ENCODE results near the gene COX7A2.

The COX7A2 gene

GRCh38 chr6:75287424-75287823, 43.8 kb upstream of the COX7A2 start:
- POLR2A ChIA-PET, result no interaction called here
- WGBS (ENCODE audit: insufficient coverage), result no CpG with 5 or more reads among the region's 1 CpG
- no peaks in the 10 kb centered on the region for H3K27me3 ChIP-seq (replicated peaks in 2 of 5; ENCODE audit: control insufficient read depth in 4 of 5, insufficient read depth in 5 of 5, low read length in 4 of 5)

GRCh38 chr6:75286955-75287354, 43.4 kb upstream of the COX7A2 start:
- Histone ChIP-seq H3K36me3 (ENCODE audit: control insufficient read depth in 4 of 4, insufficient read depth in 4 of 4, low read length in 3 of 4) (peaks cover 0 to 2% (median 0%) of the 10 kb centered on the region in 4 experiments), H3K9me3 (ENCODE audit: control extremely low read depth in 1 of 5, control insufficient read depth in 4 of 5, insufficient read depth in 2 of 5, low read depth in 1 of 5, low read length in 4 of 5) (no peaks in the 10 kb centered on the region), H3K27me3 (replicated peaks in 2 of 5; ENCODE audit: control insufficient read depth in 4 of 5, insufficient read depth in 5 of 5, low read length in 4 of 5) (no peaks in the 10 kb centered on the region), H3K4me1 (ENCODE audit: control extremely low read depth in 1 of 4, control insufficient read depth in 4 of 4, insufficient read depth in 4 of 4, low read length in 3 of 4) (peaks cover 10 to 40% (median 24%) of the 10 kb centered on the region in 4 experiments), H3K4me3 (ENCODE audit: control insufficient read depth in 1 of 7, extremely low read depth in 1 of 7, insufficient read depth in 4 of 7, low read depth in 2 of 7, low read length in 6 of 7) (no peak overlapping the region), H3K27ac (ENCODE audit: insufficient read depth in 1 of 2, low read depth in 1 of 2, low read length in 2 of 2, poor library complexity in 1 of 2, severe bottlenecking in 2 of 2) (no peak overlapping the region)
- POLR2A ChIA-PET, result no interaction called here
- CTCF ChIA-PET, result no interaction called here
- no CpG with 5 or more reads among the region's 2 CpGs for WGBS (ENCODE audit: insufficient coverage)
- DNase-seq, result no peak

More at GRCh38 chr6:75287424-75287823, 43.8 kb upstream of the COX7A2 start:
- CTCF ChIA-PET, result no interaction called here
- no peak overlapping the region for H3K27ac ChIP-seq (ENCODE audit: insufficient read depth in 1 of 2, low read depth in 1 of 2, low read length in 2 of 2, poor library complexity in 1 of 2, severe bottlenecking in 2 of 2)
- peaks cover 8 to 36% (median 22%) of the 10 kb centered on the region in 4 experiments for H3K4me1 ChIP-seq (ENCODE audit: control extremely low read depth in 1 of 4, control insufficient read depth in 4 of 4, insufficient read depth in 4 of 4, low read length in 3 of 4)
- no peak for DNase-seq
- peaks cover 0 to 2% (median 0%) of the 10 kb centered on the region in 4 experiments for H3K36me3 ChIP-seq (ENCODE audit: control insufficient read depth in 4 of 4, insufficient read depth in 4 of 4, low read length in 3 of 4)
- no peak overlapping the region for H3K4me3 ChIP-seq (ENCODE audit: control insufficient read depth in 1 of 7, extremely low read depth in 1 of 7, insufficient read depth in 4 of 7, low read depth in 2 of 7, low read length in 6 of 7)
- H3K9me3 ChIP-seq (ENCODE audit: control extremely low read depth in 1 of 5, control insufficient read depth in 4 of 5, insufficient read depth in 2 of 5, low read depth in 1 of 5, low read length in 4 of 5), result no peaks in the 10 kb centered on the region

GRCh38 chr6:75285283-75285639, 41.7 kb upstream of the COX7A2 start:
- ChIA-PET POLR2A (interaction anchor here (1.6 kb wide), 1 partner anchor 42 kb away, joined by 5 read pairs; the partner anchor contains the start of gene COX7A2), CTCF (interaction anchor here (3.1 kb wide), 1 partner anchor 18 kb away, joined by 16 read pairs; no protein-coding TSS in a partner anchor)
- Histone ChIP-seq H3K36me3 (ENCODE audit: control insufficient read depth in 4 of 4, insufficient read depth in 4 of 4, low read length in 3 of 4) (no peaks in the 10 kb centered on the region), H3K9me3 (ENCODE audit: control extremely low read depth in 1 of 5, control insufficient read depth in 4 of 5, insufficient read depth in 2 of 5, low read depth in 1 of 5, low read length in 4 of 5) (no peaks in the 10 kb centered on the region), H3K27ac (ENCODE audit: insufficient read depth in 1 of 2, low read depth in 1 of 2, low read length in 2 of 2, poor library complexity in 1 of 2, severe bottlenecking in 2 of 2) (peak overlapping the region; percentile 78 to 95), H3K27me3 (replicated peaks in 2 of 5; ENCODE audit: control insufficient read depth in 4 of 5, insufficient read depth in 5 of 5, low read length in 4 of 5) (no peaks in the 10 kb centered on the region), H3K4me3 (ENCODE audit: control insufficient read depth in 1 of 7, extremely low read depth in 1 of 7, insufficient read depth in 4 of 7, low read depth in 2 of 7, low read length in 6 of 7) (peak overlapping the region; percentile 85 to 100 (median 99)), H3K4me1 (ENCODE audit: control extremely low read depth in 1 of 4, control insufficient read depth in 4 of 4, insufficient read depth in 4 of 4, low read length in 3 of 4) (peaks cover 10 to 49% (median 27%) of the 10 kb centered on the region in 4 experiments)
- WGBS (ENCODE audit: insufficient coverage), result 0% methylated on average over 2 of the region's 6 CpGs
- peak; percentile 54 to 80 (median 63) for DNase-seq

- ChIA-PET POLR2A (interaction anchor here (1.6 to 1.7 kb wide), 2 partner anchors 9 to 41 kb away, joined by 5 read pairs; partner anchors contain the start of gene COX7A2), CTCF (interaction anchor here (1.3 to 3.1 kb wide), 4 partner anchors 9 to 27 kb away, joined by 4 to 16 read pairs (median 6); no protein-coding TSS in a partner anchor)
- 0% methylated on average over 51 of the region's 55 CpGs for WGBS (ENCODE audit: insufficient coverage)
- Histone ChIP-seq H3K27ac (ENCODE audit: insufficient read depth in 1 of 2, low read depth in 1 of 2, low read length in 2 of 2, poor library complexity in 1 of 2, severe bottlenecking in 2 of 2) (peak within 1 kb of the TSS; percentile 78 to 95), H3K4me1 (ENCODE audit: control extremely low read depth in 1 of 4, control insufficient read depth in 4 of 4, insufficient read depth in 4 of 4, low read length in 3 of 4) (peaks cover 10 to 49% (median 29%) of the 10 kb centered on the region in 4 experiments), H3K9me3 (ENCODE audit: control extremely low read depth in 1 of 5, control insufficient read depth in 4 of 5, insufficient read depth in 2 of 5, low read depth in 1 of 5, low read length in 4 of 5) (no peaks in the 10 kb centered on the region), H3K4me3 (ENCODE audit: control insufficient read depth in 1 of 7, extremely low read depth in 1 of 7, insufficient read depth in 4 of 7, low read depth in 2 of 7, low read length in 6 of 7) (peak within 1 kb of the TSS; percentile 85 to 100 (median 99)), H3K36me3 (ENCODE audit: control insufficient read depth in 4 of 4, insufficient read depth in 4 of 4, low read length in 3 of 4) (no peaks in the 10 kb centered on the region), H3K27me3 (replicated peaks in 2 of 5; ENCODE audit: control insufficient read depth in 4 of 5, insufficient read depth in 5 of 5, low read length in 4 of 5) (no peaks in the 10 kb centered on the region)
- peak; percentile 99 to 100 (median 99) for DNase-seq
Measured at GRCh38 chr6:75284632-75285282, 41.2 kb upstream of the COX7A2 start, which contains the start of gene TMEM30A. TMEM30A (minus strand) TSS chr6:75284792; CDS start chr6:75284638, 154 bp downstream.

- H3K4me1 ChIP-seq (ENCODE audit: control extremely low read depth in 1 of 4, control insufficient read depth in 4 of 4, insufficient read depth in 4 of 4, low read length in 3 of 4), result peaks cover 10 to 49% (median 31%) of the 10 kb centered on the region in 4 experiments
- H3K27ac ChIP-seq (ENCODE audit: insufficient read depth in 1 of 2, low read depth in 1 of 2, low read length in 2 of 2, poor library complexity in 1 of 2, severe bottlenecking in 2 of 2), result peak overlapping the region; percentile 58 to 95
- H3K36me3 ChIP-seq (ENCODE audit: control insufficient read depth in 4 of 4, insufficient read depth in 4 of 4, low read length in 3 of 4), result no peaks in the 10 kb centered on the region
- WGBS (ENCODE audit: insufficient coverage), result 0% methylated on average over 18 of the region's 36 CpGs
- H3K9me3 ChIP-seq (ENCODE audit: control extremely low read depth in 1 of 5, control insufficient read depth in 4 of 5, insufficient read depth in 2 of 5, low read depth in 1 of 5, low read length in 4 of 5), result no peaks in the 10 kb centered on the region
- ChIA-PET POLR2A (interaction anchor here (1.6 to 1.7 kb wide), 2 partner anchors 9 to 40 kb away, joined by 5 read pairs; partner anchors contain the start of gene COX7A2), CTCF (interaction anchor here (1.3 to 3.1 kb wide), 4 partner anchors 9 to 27 kb away, joined by 4 to 16 read pairs (median 6); no protein-coding TSS in a partner anchor)
- peak overlapping the region; percentile 85 to 100 (median 99) for H3K4me3 ChIP-seq (ENCODE audit: control insufficient read depth in 1 of 7, extremely low read depth in 1 of 7, insufficient read depth in 4 of 7, low read depth in 2 of 7, low read length in 6 of 7)
- peak; percentile 16 to 75 (median 63) for DNase-seq
- no peaks in the 10 kb centered on the region for H3K27me3 ChIP-seq (replicated peaks in 2 of 5; ENCODE audit: control insufficient read depth in 4 of 5, insufficient read depth in 5 of 5, low read length in 4 of 5)
Measured at GRCh38 chr6:75283907-75284631, 40.5 kb upstream of the COX7A2 start.

- ChIA-PET POLR2A (no interaction called here), CTCF (interaction anchor here (1.7 to 2.1 kb wide), 2 partner anchors 14 to 16 kb away, joined by 4 read pairs; no protein-coding TSS in a partner anchor)
- H3K27me3 ChIP-seq (replicated peaks in 2 of 5; ENCODE audit: control insufficient read depth in 4 of 5, insufficient read depth in 5 of 5, low read length in 4 of 5), result no peaks in the 10 kb centered on the region
- peak overlapping the region in 4 of 7 experiments; percentile 20 to 100 (median 62) for H3K4me3 ChIP-seq (ENCODE audit: control insufficient read depth in 1 of 7, extremely low read depth in 1 of 7, insufficient read depth in 4 of 7, low read depth in 2 of 7, low read length in 6 of 7)
- peaks cover 14 to 55% (median 35%) of the 10 kb centered on the region in 4 experiments for H3K4me1 ChIP-seq (ENCODE audit: control extremely low read depth in 1 of 4, control insufficient read depth in 4 of 4, insufficient read depth in 4 of 4, low read length in 3 of 4)
- WGBS (ENCODE audit: insufficient coverage), result no CpG with 5 or more reads among the region's 2 CpGs
- no peaks in the 10 kb centered on the region for H3K9me3 ChIP-seq (ENCODE audit: control extremely low read depth in 1 of 5, control insufficient read depth in 4 of 5, insufficient read depth in 2 of 5, low read depth in 1 of 5, low read length in 4 of 5)
- H3K27ac ChIP-seq (ENCODE audit: insufficient read depth in 1 of 2, low read depth in 1 of 2, low read length in 2 of 2, poor library complexity in 1 of 2, severe bottlenecking in 2 of 2), result peak overlapping the region in 1 of 2 experiments; percentile 28
- no peak for DNase-seq
- peaks cover 0 to 5% (median 0%) of the 10 kb centered on the region in 4 experiments for H3K36me3 ChIP-seq (ENCODE audit: control insufficient read depth in 4 of 4, insufficient read depth in 4 of 4, low read length in 3 of 4)
Measured at GRCh38 chr6:75282706-75283105, 39.1 kb upstream of the COX7A2 start.

Measured in common myeloid progenitor, CD34-positive (primary cell).